ENCODE data around the gene RNPS1.

GRCh38 chr16:2205967-2206313 lies 62.0 kb downstream of the RNPS1 start:
- TF ChIP-seq CTCF (IDR thresholded peaks at IDR 0.05) (peak in 1 of 5 experiments; percentile 4), POLR2A (IDR thresholded peaks at IDR 0.05) (no peak)
